Measurements from ENCODE around the gene P2RX7. TPM values are rescaled to one million over a fixed set of nuclear protein-coding genes. Genes with fewer than 3 reads are reported as not detected.
A peak's percentile ranks its signal among the peaks of the same experiment; 100 is the strongest.

The P2RX7 gene
- total RNA-seq, 5 donors from 2014 or later (not counting 1 experiment from before 2014, with no cell fraction given): 4.6 to 11.0 (median 6.9) TPM

DNA sequence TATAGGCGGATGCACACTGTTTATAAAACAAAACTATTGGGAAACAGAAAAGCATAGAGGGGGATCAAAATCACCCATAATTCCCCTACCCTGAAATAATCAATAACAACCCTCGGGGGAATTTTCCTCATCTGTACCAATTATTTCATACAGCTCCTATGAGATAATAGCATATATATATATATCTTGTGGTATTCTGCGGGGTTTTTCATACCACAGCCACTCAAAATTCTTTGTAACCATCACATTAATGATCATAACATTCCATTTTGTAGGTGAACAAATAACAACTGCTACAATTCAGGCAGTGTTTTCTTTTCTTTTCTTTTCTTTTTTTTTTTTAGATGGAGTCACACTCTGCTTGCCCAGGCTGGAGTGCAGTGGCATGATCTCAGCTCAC is 35.3 kb downstream of the P2RX7 start:
- H3K27me3 Mint-ChIP-seq: no peaks in the 10 kb centered on the region
- no peaks in the 10 kb centered on the region for H3K4me1 ChIP-seq (ENCODE audit: control insufficient read depth in 1 of 2, extremely low read depth in 1 of 2, insufficient read depth in 2 of 2, low read length in 2 of 2)
- ATAC-seq (replicated peaks in 1 of 4): no peak
- ChIA-PET POLR2A (no interaction called here), CTCF (interaction anchor here in 1 of 2 donors (1.1 kb wide), 1 partner anchor 155 kb away, joined by 3 read pairs; no protein-coding TSS in a partner anchor)
- no peak overlapping the region for H3K27ac ChIP-seq (ENCODE audit: low read length)
- peaks cover 0 to 23% of the 10 kb centered on the region in 2 donors for H3K36me3 ChIP-seq (ENCODE audit: control insufficient read depth in 2 of 2, extremely low read depth in 1 of 2, insufficient read depth in 1 of 2, low read length in 1 of 2)
- H3K9me3 Mint-ChIP-seq: no peaks in the 10 kb centered on the region
- no peaks in the 10 kb centered on the region for H3K9me3 ChIP-seq
- WGBS (ENCODE audit: insufficient coverage): no CpG with 5 or more reads among the region's 3 CpGs
- no peaks in the 10 kb centered on the region for H3K4me1 Mint-ChIP-seq
- no peak overlapping the region for H3K4me3 Mint-ChIP-seq
- H3K27me3 ChIP-seq (replicated peaks in 1 of 2; ENCODE audit: control insufficient read depth in 2 of 2, extremely low read depth in 1 of 2, insufficient read depth in 2 of 2, low read length in 1 of 2): no peaks in the 10 kb centered on the region
- peaks cover 31% of the 10 kb centered on the region for H3K36me3 Mint-ChIP-seq
- DNase-seq: no peak
- no peak overlapping the region for H3K27ac Mint-ChIP-seq
- no peak overlapping the region for H3K4me3 ChIP-seq (ENCODE audit: control insufficient read depth in 1 of 2, extremely low read depth in 1 of 2, low read length in 1 of 2)

DNA sequence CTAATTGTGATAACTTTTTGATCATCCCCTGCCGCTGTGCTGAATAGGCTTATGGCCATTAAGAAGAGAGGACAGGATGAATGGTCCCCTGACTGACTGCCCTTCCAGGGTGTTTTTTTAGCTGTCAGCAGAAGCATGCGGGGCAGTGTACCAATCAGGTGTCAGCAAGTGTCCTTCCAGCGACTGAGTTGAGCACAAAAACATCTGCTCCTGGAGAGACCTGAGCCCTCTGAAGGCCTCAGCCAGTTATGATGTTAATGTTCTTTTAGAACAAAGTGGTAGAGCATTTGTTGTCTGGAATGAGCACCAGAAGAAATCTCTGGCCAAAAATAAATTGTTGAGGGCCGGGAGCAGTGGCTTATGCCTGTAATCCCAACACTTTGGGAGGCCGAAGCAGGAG is 37.5 kb downstream of the P2RX7 start:
- POLR2A ChIA-PET: interaction anchor here in 1 of 2 donors (0.7 kb wide), 1 partner anchor 616 kb away, joined by 3 read pairs; no protein-coding TSS in a partner anchor
- no peak for DNase-seq
- Histone ChIP-seq H3K4me1 (ENCODE audit: control insufficient read depth in 1 of 2, extremely low read depth in 1 of 2, insufficient read depth in 2 of 2, low read length in 2 of 2) (no peaks in the 10 kb centered on the region), H3K9me3 (no peaks in the 10 kb centered on the region), H3K4me3 (ENCODE audit: control insufficient read depth in 1 of 2, extremely low read depth in 1 of 2, low read length in 1 of 2) (no peak overlapping the region), H3K27ac (ENCODE audit: low read length) (no peak overlapping the region), H3K36me3 (ENCODE audit: control insufficient read depth in 2 of 2, extremely low read depth in 1 of 2, insufficient read depth in 1 of 2, low read length in 1 of 2) (peaks cover 0 to 17% of the 10 kb centered on the region in 2 donors), H3K27me3 (replicated peaks in 1 of 2; ENCODE audit: control insufficient read depth in 2 of 2, extremely low read depth in 1 of 2, insufficient read depth in 2 of 2, low read length in 1 of 2) (no peaks in the 10 kb centered on the region)
- CTCF ChIA-PET: no interaction called here
- 100% methylated on average over 4 of the region's 5 CpGs for WGBS (ENCODE audit: insufficient coverage)
- Mint-ChIP-seq H3K4me3 (no peak overlapping the region), H3K4me1 (no peaks in the 10 kb centered on the region), H3K36me3 (peaks cover 23% of the 10 kb centered on the region), H3K27me3 (no peaks in the 10 kb centered on the region), H3K27ac (no peak overlapping the region), H3K9me3 (no peaks in the 10 kb centered on the region)
- ATAC-seq (replicated peaks in 1 of 4): no peak

DNA sequence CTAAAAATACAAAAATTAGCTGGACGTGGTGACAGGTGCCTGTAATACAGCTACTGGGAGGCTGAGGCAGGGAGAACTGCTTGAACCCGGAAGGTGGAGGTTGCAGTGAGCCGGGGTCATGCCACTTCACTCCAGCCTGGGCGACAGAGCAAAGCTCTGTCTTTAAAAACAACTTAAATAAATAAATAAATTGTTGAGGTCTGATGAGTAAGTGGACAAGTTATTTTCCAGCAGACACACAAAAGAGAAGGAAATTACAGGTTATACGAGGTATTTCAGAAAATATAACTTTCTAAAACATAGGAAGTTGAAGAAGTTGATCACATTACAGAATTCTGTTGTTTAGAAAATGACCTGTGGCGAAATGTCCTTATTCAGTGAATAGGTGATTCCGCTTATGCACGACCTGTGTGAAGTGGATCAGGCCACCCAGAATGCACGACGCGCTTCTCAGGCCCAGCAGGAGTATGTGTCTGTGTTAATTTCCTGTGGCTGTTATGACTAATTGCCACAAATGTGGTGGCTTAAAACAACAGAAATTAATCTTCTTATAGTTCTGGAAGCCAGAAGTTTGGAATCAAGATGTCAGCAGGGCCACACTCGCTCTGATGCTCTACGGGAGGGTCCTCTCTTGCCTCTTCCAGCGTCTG is 38.1 kb downstream of the P2RX7 start:
- Histone ChIP-seq H3K4me1 (ENCODE audit: control insufficient read depth in 1 of 2, extremely low read depth in 1 of 2, insufficient read depth in 2 of 2, low read length in 2 of 2) (no peaks in the 10 kb centered on the region), H3K9me3 (no peaks in the 10 kb centered on the region), H3K36me3 (ENCODE audit: control insufficient read depth in 2 of 2, extremely low read depth in 1 of 2, insufficient read depth in 1 of 2, low read length in 1 of 2) (peaks cover 1 to 12% of the 10 kb centered on the region in 2 donors), H3K27me3 (replicated peaks in 1 of 2; ENCODE audit: control insufficient read depth in 2 of 2, extremely low read depth in 1 of 2, insufficient read depth in 2 of 2, low read length in 1 of 2) (no peaks in the 10 kb centered on the region), H3K4me3 (ENCODE audit: control insufficient read depth in 1 of 2, extremely low read depth in 1 of 2, low read length in 1 of 2) (no peak overlapping the region), H3K27ac (ENCODE audit: low read length) (no peak overlapping the region)
- 77% methylated on average over 6 of the region's 14 CpGs for WGBS (ENCODE audit: insufficient coverage)
- POLR2A ChIA-PET: interaction anchor here in 1 of 2 donors (0.7 kb wide), 1 partner anchor 616 kb away, joined by 3 read pairs; no protein-coding TSS in a partner anchor
- Mint-ChIP-seq H3K4me1 (no peaks in the 10 kb centered on the region), H3K27ac (no peak overlapping the region), H3K27me3 (no peaks in the 10 kb centered on the region), H3K36me3 (peaks cover 17% of the 10 kb centered on the region), H3K9me3 (no peaks in the 10 kb centered on the region), H3K4me3 (no peak overlapping the region)
- DNase-seq (no peak), ATAC-seq (replicated peaks in 1 of 4) (no peak)
- CTCF ChIA-PET: no interaction called here

DNA sequence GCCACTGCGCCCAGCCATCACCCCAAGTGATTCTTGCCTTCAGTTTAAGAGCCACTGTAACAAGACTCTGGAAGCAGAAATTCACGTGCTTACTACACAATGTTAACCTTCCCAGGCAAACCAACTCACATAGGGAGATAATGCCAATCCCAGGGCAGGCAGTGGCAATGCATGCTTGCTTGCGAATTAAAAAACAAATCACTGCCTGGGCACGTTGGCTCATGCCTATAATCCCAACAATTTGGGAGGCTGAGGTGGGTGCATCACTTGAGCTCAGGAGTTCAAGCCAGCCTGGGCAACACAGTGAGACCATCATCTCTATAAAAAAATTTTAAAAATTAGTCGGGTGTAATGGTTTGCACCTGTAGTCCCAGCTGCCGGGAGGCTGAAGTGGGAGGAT is 39.5 kb downstream of the P2RX7 start:
- Histone ChIP-seq H3K4me1 (ENCODE audit: control insufficient read depth in 1 of 2, extremely low read depth in 1 of 2, insufficient read depth in 2 of 2, low read length in 2 of 2) (no peaks in the 10 kb centered on the region), H3K4me3 (ENCODE audit: control insufficient read depth in 1 of 2, extremely low read depth in 1 of 2, low read length in 1 of 2) (no peak overlapping the region), H3K36me3 (ENCODE audit: control insufficient read depth in 2 of 2, extremely low read depth in 1 of 2, insufficient read depth in 1 of 2, low read length in 1 of 2) (peaks cover 5 to 13% of the 10 kb centered on the region in 2 donors), H3K9me3 (no peaks in the 10 kb centered on the region), H3K27ac (ENCODE audit: low read length) (no peak overlapping the region), H3K27me3 (replicated peaks in 1 of 2; ENCODE audit: control insufficient read depth in 2 of 2, extremely low read depth in 1 of 2, insufficient read depth in 2 of 2, low read length in 1 of 2) (no peaks in the 10 kb centered on the region)
- ChIA-PET POLR2A (no interaction called here), CTCF (no interaction called here)
- ATAC-seq (replicated peaks in 1 of 4) (no peak), DNase-seq (no peak)
- no peaks in the 10 kb centered on the region for H3K9me3 Mint-ChIP-seq
- H3K36me3 Mint-ChIP-seq: peaks cover 15% of the 10 kb centered on the region
- WGBS (ENCODE audit: insufficient coverage): 100% methylated on average over 2 of the region's 6 CpGs
- H3K4me1 Mint-ChIP-seq: no peaks in the 10 kb centered on the region
- no peak overlapping the region for H3K4me3 Mint-ChIP-seq
- H3K27me3 Mint-ChIP-seq: no peaks in the 10 kb centered on the region
- H3K27ac Mint-ChIP-seq: no peak overlapping the region

DNA sequence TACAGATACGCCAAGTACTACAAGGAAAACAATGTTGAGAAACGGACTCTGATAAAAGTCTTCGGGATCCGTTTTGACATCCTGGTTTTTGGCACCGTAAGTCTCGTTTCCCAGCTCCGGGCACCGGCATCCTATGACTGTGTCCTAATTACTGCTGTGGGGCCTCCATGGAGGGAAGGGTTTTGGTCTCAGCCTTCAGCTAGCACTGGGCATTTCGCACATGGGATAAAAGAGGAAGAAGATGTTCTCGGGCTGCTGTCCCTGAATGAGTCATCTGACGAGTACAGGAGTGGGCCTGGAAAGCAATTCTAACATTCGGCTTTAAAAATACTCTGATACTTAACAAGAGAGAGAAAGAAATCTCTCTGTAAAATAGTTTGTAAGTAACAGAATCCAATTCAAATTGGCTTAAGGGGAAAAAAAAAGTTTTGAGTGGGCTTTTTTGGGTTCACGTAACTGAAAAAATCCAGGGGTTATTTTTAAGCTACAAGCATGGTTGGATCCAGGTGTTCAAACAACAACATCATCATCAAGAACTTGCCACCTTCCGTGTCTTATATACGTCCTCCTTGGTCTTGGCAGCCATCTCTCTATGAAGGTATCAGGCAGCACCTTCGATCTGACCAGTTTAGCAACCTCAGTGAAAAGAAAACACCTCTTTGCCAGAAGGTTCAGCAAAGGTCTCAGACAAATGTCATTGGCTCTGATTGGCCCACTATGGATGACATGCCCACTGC is 42.9 kb downstream of the P2RX7 start:
- ChIA-PET POLR2A (interaction anchor here in 1 of 2 donors (0.6 kb wide), 1 partner anchor 1781 kb away, joined by 3 read pairs; no protein-coding TSS in a partner anchor), CTCF (no interaction called here)
- H3K27ac ChIP-seq (ENCODE audit: low read length): no peak overlapping the region
- no peak for ATAC-seq (replicated peaks in 1 of 4)
- Mint-ChIP-seq H3K4me1 (no peaks in the 10 kb centered on the region), H3K27ac (no peak overlapping the region), H3K36me3 (peaks cover 10% of the 10 kb centered on the region), H3K4me3 (no peak overlapping the region), H3K27me3 (no peaks in the 10 kb centered on the region), H3K9me3 (no peaks in the 10 kb centered on the region)
- no peaks in the 10 kb centered on the region for H3K9me3 ChIP-seq
- H3K36me3 ChIP-seq (ENCODE audit: control insufficient read depth in 2 of 2, extremely low read depth in 1 of 2, insufficient read depth in 1 of 2, low read length in 1 of 2): peaks cover 5 to 17% of the 10 kb centered on the region in 2 donors
- H3K4me1 ChIP-seq (ENCODE audit: control insufficient read depth in 1 of 2, extremely low read depth in 1 of 2, insufficient read depth in 2 of 2, low read length in 2 of 2): no peaks in the 10 kb centered on the region
- no peak overlapping the region for H3K4me3 ChIP-seq (ENCODE audit: control insufficient read depth in 1 of 2, extremely low read depth in 1 of 2, low read length in 1 of 2)
- no peaks in the 10 kb centered on the region for H3K27me3 ChIP-seq (replicated peaks in 1 of 2; ENCODE audit: control insufficient read depth in 2 of 2, extremely low read depth in 1 of 2, insufficient read depth in 2 of 2, low read length in 1 of 2)
- peak in 1 of 35 experiments; percentile 1 for DNase-seq
- 96% methylated on average over 10 of the region's 16 CpGs for WGBS (ENCODE audit: insufficient coverage)

DNA sequence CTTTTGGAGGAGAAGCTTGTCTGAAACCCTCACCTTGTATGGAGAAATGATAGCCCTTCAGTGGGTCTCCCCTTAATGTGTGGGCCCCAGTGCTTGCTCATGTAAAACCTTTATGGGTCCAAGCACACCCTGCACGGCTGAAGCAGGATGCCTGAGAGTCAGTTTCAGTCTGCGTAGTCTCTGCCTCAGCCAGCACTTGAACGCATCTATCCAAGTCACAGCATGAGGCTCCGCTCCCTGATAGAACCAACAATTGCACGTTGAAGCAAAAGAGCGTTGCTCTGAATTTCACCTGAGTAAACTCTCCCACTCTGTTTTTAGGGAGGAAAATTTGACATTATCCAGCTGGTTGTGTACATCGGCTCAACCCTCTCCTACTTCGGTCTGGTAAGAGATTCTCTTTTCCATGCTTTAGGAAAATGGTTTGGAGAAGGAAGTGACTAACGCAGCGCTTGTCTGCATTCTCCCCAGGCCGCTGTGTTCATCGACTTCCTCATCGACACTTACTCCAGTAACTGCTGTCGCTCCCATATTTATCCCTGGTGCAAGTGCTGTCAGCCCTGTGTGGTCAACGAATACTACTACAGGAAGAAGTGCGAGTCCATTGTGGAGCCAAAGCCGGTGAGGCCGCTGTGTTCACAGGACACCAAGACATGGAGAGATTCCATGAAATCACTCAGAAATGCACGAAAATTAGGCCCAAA is 44.3 kb downstream of the P2RX7 start:
- Histone ChIP-seq H3K36me3 (ENCODE audit: control insufficient read depth in 2 of 2, extremely low read depth in 1 of 2, insufficient read depth in 1 of 2, low read length in 1 of 2) (peaks cover 5 to 22% of the 10 kb centered on the region in 2 donors), H3K4me1 (ENCODE audit: control insufficient read depth in 1 of 2, extremely low read depth in 1 of 2, insufficient read depth in 2 of 2, low read length in 2 of 2) (no peaks in the 10 kb centered on the region), H3K4me3 (ENCODE audit: control insufficient read depth in 1 of 2, extremely low read depth in 1 of 2, low read length in 1 of 2) (no peak overlapping the region), H3K9me3 (no peaks in the 10 kb centered on the region), H3K27ac (ENCODE audit: low read length) (no peak overlapping the region), H3K27me3 (replicated peaks in 1 of 2; ENCODE audit: control insufficient read depth in 2 of 2, extremely low read depth in 1 of 2, insufficient read depth in 2 of 2, low read length in 1 of 2) (no peaks in the 10 kb centered on the region)
- DNase-seq (no peak), ATAC-seq (replicated peaks in 1 of 4) (no peak)
- ChIA-PET CTCF (no interaction called here), POLR2A (no interaction called here)
- Mint-ChIP-seq H3K27ac (no peak overlapping the region), H3K27me3 (no peaks in the 10 kb centered on the region), H3K36me3 (peaks cover 11% of the 10 kb centered on the region), H3K4me3 (no peak overlapping the region), H3K9me3 (no peaks in the 10 kb centered on the region), H3K4me1 (no peaks in the 10 kb centered on the region)
- WGBS (ENCODE audit: insufficient coverage): 100% methylated on average over 12 of the region's 19 CpGs
